Superior temporal gyrus (tissue), 1 donor: ENCODE results near the gene VAMP5.
"Not testable (repeated sequence)": the region's sequence is repeated elsewhere in the genome, so short reads cannot be mapped to it uniquely, and the experiment has no call there.

ENCODE experiments used
- DNase-seq: peaks from one replicate; pipeline ENCODE4 v3.0.0-alpha.2; 2016; ENCODE audit errors: extremely low spot score

VAMP5 gene

DNA sequence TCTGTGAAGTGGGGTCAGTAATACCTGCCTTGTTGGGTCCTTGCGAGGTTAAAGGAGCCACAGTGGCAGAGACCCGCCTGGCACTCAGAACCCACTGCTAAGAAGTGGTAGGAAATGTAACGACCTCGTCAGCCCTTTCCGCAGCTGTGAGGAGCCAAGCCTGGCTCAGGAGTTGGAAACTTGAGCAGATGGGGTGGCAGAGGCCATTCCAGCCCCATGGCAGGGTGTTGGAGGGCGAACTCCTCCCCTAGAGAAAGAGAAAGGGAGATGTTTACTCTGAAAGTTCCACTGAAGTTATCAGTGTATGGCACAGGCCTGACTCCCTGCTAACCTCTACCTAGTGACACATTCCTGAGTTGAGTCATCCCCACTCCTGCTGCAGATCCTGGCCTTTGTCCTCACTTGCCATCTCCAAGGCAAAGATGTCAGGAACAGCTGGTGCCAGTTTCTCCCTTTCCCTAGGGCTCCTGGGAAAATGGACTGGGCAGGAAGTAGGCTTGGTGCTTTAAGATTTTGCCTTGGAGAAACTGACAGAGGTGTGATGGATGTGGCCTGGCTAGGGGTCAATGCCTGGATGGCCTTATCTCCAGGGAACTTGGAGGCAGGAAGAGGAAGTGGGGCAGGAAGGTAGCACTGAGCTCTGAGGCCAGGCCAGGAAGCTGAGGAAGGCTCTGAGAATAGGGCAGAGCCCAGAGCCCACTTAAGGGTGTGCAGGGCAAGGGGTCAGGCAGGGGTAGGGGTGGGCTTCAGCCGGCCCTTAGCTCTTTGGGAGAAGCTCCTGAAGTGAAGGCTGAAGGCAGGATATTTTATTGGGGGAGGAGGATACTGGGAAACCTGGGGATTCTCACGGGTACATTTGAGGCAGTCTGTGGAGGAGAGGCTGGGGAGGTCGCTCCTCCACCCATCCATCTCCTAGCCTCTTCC, 888 bp downstream of the VAMP5 start:
- DNase-seq = no peak

DNA sequence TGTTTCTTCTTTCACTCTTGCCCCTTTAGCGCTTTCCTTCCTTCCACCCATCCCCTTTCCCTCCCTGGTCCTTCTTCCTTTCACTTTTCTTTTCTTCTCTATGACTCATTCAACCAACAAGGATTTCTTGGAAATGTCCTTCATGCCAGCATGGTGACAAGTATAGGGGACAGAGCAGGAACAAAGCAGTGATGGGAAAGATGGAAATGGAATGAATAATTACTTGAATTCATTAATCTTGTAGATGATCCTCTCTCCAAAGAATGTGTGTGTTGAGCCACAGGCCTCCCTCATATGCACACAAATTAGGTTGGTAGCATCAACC, 1.5 kb downstream of the VAMP5 start:
- DNase-seq = no peak

DNA sequence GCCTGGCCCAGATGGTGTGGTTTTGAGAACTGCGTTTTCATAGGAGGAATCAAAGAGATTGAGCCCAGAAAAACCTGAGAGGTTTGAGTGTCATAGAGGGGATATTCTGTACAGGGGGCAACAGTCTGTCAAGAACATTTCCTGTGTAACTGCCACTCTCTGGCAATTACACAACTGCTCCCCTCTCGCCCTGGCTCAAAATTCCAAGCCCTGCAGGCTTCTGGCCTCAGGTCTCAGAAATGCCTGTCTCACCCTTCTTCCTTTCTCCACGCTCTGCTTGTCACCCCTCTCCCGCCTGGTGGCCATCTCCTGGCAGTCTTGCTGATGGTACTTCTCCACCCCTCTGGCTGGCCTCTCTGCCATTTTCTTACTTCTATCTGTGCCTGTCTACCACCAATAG, 4.0 kb downstream of the VAMP5 start:
- DNase-seq = no peak

DNA sequence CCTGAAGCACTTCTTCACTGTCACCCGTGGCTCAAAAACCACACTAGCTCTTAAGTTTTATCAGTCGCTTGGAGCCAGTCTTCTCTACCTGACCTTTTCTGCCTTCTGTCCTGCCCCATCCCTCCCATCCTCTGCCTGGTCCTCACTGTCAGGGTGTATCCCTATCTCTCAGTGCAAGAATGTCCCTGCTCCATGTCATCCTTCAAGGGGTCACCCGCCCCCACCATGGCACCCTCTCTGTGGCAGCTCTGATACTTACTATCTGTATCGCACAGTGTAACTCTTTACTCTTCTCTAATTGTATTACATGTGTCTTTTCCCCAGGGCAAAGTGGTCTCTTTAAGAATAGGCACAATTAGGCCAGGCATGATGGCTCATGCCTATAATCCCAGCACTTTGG, 4.4 kb downstream of the VAMP5 start:
- no peak for DNase-seq

DNA sequence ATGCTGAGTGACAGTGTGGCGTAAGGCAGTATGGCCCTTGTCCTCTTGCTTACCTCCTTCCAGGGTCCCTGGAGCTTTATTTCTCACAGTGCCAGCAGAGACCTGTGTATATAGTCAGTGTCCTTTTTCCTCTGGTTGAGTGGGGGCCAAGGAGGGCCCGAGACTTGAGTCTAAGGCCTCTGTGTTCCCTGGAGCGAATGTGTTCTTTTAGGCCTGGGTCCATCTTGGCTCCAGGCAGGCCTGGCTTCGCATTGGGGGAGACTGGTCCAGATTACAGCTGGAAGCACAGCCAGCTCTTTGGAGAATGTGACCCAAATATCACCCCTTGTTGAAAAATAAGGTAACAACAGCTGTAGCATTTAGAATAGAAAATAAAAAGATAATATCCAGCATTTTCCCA, 5.0 kb downstream of the VAMP5 start:
- DNase-seq = no peak

DNA sequence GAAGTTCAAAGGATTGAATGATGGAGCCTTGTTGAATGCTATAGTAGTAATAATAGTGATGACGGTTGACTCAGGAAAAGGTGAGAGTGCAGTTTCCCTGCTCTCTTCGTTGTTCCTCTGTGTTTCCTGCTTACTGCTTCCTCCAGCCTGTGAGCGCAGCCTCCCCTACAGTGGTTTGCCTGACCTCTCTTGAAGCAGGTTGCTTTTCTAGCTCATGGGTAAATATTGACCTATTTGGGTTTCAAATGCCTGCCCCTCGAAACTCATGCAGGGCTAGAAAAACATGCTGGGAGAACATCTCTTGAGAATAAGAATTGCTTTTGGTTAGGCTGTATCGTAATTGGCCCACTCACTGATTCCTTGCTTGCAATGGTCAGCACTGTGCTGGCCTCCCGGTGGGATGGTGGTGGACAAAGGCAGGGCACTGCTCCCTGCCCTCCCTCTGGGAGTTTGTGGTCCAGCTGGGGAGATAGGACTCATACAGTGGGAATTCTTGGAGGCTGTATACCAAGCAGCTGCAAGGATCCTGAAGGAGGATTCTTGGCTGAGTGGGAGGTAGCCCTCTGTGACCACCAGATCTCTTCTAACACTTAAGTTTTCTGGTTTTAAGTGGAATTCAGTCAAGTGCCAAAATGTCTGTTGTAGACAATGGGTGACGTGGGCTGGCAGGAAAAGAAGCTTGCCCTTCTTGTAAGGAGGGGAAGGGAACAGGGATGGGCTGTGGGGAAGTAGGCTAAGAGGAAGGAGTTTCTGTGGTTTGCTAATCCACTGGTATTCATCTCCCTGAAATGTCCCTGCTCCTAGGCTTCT, 6.0 kb downstream of the VAMP5 start:
- DNase-seq = no peak

DNA sequence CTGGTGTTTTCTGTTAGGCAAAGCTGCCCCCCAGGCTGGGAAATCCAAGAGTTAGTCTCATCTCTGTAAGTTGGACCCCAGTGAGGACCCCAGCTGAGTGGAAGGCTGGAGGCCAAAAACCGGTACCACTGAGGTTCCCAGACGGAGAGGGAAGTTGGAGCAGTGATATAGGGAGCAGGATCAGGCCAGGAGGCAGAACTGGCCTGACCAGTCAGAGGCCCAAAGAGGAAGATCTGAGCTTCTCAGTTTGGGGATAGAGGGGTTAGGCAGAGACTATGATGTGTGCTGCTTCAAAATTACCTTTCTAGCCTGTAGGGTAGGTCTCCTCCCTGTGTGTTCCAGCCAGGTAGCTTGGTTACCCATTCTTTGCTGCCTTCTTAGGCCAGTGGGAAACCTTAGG, 6.7 kb downstream of the VAMP5 start:
- DNase-seq = no peak

DNA sequence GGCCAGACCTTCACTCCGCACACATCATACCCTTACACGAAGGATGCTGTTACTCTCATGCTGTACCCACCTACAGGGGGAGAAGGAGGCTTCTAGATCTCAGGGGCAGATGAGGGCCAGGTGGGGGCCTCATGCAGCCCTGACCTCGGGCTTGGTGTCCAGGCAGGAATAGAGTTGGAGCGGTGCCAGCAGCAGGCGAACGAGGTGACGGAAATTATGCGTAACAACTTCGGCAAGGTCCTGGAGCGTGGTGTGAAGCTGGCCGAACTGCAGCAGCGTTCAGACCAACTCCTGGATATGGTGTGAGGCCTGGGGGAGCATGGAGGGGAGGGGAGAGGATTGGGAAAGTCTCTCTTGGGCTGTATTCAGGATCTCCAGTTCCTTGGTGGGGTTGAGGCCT, 7.3 kb downstream of the VAMP5 start:
- no peak for DNase-seq

DNA sequence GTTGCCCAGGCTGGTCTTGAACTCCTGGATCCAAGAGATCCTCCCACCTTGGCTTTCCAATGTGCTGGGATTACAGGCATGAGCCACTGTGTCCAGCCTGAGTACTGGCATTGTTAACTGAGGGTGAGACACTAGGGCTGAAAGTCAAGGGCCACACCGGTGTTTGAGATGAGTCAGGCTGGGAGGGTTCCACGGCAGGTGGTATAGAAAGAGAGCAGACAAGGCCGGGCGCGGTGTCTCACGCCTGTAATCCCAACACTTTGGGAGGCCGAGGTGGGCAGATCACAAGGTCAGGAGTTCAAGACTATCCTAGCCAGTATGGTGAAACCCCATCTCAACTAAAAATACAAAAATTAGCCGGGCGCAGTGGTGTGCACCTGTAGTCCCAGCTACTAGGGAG, 8.1 kb downstream of the VAMP5 start:
- DNase-seq = not testable (repeated sequence)

DNA sequence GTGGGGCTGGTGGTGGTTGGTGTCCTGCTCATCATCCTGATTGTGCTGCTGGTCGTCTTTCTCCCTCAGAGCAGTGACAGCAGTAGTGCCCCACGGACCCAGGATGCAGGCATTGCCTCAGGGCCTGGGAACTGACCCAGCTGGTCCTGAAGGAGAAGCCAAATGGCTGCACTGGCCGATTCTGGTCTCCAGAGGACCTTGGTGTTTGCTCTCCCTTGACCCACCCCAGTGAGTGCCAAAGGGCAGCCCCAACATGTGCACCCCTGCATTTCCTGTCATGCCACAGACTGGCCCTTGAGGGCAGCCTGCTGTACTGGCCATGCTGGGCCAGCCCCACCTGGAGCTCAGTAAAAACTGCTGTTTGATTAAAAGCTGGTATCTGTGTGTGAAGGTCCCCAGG, 8.8 kb downstream of the VAMP5 start:
- no peak for DNase-seq

DNA sequence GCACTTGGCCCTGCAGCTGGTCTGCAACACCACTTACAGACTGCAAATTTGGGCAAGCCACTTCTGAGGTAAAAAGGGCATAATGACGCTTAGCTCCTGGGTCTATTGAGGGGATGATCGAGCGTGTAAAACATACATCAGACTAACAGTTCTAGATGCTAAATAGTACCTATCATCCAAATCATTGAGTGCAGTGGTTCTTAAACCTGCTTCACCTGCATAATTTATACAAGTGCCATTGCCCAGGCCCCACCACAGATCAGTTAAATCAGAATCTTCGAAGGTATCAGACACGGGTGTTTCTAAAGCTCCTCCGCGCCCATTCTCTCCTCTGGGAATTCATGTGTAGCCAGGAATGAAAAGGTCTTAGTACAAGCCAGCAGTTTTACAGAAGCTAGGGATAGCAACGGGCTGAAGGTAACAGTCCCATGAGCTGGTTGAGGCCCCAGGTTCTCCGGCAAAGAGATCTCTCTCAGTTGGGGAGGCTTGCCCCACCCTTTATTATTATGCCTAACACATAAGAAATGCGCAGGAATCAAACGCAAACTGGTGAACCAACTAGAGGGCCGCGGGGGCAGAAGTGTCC, 10.6 kb downstream of the VAMP5 start:
- no peak for DNase-seq

DNA sequence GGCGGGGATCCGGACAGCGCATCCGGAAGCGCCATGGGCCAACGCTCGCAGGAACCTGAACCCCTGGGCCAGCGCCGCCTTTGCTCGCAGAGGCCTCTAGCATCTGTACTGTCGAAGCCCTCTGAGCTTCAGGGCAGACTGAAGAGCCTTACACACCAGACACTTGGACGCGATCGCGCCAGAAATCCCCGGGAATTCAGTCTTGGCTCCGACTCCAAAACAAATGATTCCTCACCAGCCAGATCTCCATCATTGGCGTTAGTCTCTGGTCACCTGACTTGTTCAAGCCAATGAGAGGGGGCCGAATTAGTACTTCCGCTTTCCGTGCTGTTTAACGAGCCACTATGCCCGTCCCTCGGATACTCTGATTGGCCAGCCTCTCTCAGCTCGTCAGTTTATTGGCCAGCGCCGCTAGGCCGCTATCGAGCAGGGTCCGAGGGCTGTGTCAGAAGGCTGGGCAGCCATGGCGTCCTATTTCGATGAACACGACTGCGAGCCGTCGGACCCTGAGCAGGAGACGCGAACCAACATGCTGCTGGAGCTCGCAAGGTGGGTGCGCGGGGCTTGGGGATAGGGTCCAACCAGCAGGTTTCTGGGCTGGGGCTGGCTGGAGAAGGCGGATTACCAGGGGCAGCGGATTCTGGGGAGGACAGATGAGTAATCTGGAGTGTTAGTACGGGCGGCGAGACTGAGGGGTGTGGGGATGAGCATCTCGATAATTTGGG, 11.2 kb downstream of the VAMP5 start, which contains the start of gene RNF181:
RNF181 (plus strand) TSS at position 445 of the 725 bp plus-strand sequence; CDS start at position 464, 19 bp downstream.
- DNase-seq = peak; percentile 100

DNA sequence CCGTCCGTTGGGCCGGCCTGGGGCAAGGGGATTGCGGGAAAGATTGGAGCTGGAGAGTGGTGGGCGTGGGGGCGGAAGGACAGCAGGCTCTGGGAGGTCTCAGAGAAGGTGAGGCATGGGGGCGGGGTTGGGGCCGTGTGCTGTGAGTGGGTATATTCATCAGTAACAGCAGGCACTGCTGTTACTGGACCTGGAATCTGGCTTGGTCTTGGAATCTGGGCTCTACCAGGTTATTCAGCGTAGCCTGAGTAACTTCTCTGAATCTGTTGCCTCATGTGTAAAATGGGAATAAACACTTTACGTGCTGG, 11.7 kb downstream of the VAMP5 start:
- DNase-seq = no peak

DNA sequence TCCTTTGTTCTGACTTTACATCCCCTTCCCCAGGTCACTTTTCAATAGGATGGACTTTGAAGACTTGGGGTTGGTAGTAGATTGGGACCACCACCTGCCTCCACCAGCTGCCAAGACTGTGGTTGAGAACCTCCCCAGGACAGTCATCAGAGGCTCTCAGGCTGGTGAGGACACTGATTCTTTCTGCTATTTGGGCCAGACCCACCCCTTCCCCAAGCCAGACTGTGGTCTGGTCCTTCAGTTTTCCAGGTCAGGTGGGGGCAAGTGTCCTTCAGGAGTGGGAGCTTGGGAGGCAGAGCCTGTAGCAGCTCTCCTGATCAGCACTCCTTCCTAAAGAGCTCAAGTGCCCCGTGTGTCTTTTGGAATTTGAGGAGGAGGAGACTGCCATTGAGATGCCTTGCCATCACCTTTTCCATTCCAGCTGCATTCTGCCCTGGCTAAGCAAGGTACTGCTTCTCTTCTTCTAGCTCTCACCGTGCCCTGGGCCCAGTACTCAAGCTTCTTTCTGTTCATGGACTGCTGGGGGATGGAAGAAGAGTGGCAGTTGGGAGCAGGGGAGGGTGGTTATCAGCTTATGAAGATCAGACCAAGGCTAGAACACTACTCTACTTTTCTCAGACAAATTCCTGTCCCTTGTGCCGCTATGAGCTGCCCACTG, 12.4 kb downstream of the VAMP5 start:
- no peak for DNase-seq

DNA sequence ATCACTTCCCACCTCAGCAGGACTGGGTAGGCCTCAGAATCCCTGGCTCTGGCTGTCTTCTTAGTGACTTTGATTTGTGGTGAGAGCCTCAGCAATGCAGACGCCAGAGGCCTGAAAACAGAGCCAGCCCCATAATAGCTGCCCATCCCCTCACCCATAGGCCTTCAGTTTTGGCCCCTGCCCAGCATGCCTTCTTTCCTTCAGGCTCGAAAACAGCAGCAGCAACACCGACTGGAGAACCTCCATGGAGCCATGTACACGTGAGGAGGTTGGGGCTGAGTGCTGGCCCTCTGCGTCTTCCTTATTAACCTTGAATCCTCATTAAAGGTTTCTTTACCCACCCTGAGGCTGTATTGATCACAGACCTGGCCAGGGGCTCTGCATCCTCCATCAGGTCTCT, 13.0 kb downstream of the VAMP5 start:
- no peak for DNase-seq

DNA sequence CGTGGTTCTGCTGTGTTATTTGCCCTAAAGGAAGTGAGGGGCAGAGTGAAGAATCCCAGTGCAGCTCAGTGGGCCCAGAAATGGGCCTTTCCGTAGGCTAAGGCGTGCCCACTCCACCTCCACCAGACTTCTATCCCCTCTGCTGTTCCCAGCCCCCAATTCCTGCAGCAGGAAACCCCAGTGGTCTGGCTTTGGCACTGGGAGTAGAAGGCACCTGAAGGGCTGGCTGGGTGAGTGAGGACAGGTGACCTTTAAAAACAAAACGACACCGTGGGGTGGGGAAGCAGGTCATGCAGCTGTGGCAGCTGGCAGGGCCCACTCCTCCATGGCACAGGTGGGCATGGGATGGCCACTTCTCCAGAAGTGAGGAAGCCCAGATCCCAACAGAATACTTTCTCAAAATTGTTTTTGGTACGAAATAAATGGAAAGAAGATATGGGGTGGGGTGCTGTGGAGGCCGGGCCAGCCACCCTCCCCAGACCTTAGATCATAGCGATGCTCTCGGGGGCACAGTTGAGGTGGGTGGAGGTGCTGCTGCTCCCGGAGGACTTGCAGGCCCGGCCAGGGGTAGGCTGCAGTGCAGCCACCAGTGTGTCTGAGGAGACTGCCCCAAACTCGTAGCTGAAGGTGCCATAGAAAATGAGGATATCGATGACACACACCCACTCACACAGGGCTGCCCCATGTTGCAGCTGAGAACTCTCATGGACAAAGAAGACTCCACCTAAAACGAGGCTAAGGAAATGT, 14.5 kb downstream of the VAMP5 start:
- DNase-seq = no peak

DNA sequence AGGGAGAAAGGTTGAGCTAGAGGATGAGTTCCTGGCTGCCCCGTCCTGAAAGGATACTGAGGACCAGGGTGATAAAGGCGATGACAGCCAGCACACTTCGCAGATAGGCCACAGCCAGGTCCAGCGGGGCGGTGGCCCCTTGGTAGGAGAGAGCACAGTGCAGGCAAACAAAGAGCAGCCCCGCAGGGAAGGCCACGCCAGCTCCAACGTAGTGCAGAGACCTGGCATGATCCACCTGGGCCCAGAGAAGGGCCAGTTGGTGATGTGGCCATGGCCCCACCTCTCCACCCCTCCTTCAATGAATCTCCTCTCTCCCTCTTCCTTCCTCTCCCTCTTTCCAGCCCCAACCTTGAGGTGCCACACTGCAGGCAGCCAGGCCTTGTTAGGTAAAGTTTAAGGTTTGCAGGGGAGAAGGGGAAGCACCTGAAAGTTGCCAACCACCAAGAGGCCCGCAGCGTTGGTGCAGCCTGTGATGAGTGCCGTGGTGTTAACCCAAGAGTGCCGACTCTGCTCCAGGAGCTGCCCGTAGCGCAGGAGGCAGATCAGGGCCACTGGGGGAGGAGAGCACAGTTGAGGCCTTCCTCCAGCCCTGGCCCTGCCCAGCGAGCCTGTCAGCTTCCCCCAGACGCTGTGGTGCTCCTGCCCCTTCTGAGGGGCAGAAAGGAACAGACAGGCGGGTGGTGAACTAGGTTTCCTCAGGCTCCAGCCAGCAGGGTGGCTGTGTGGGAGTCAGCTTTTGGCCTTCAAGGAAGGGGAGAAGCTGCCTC, 15.4 kb downstream of the VAMP5 start:
- DNase-seq = no peak

DNA sequence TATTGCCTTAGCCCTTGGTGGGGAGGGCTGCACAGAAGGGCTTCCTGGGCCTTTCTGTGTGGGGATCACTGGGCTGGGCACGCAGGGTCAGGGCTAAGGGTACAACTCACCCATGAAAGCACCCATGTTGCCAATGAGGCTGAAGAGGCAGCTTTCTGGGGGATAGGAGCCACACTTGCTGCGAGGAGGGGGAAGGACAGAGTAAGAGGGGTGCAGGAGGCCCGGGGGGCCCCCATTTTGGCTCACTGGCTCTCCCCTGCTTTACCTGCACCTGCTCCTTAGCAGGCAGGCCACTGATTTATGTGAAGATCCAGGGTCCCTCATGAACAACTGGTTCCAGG, 16.0 kb downstream of the VAMP5 start:
- DNase-seq = no peak

DNA sequence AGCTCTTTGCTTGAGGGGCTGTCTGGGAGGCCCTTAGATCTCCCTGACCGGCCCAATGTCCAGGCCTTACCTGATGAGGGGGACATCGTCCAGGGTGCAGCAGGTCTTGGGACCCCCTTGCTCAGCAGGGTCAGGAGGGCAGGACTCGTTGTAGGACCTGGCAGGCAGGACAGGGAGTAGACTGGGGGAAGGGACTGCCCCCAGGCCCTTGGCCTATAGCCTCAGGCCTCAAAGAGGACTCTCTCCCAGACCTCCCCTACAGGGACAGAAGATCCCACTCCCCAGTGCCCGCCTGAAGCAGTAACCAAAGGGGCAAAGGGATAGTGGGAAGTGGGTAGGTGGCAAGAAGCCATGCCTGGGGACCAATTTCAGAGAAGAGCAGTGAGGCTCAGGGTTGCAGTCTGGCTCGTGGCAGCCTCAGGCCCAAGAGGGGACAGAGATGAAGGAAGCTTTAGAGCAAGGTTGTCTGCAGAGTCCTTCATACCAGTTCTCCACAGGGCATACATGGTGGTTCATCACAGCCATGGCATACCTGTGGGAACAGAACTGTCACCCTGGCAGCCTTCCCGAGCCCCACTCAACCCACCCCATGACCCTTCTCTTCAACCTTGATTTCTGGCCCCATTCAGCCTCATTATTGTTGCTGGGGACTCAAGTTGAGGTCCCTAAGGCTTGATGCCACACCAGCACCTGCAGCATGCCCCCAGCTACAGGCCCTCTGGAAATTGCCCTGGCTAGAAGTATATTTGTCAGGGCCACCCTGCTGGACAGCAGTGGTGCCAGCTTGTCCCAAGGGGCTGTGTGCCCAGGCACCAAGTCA, 16.9 kb downstream of the VAMP5 start:
- no peak for DNase-seq
